ENCODE data around the gene HAPSTR1. TPM values are rescaled to one million over a fixed set of nuclear protein-coding genes. Genes with fewer than 3 reads are reported as not detected.

Gene HAPSTR1, protein sequence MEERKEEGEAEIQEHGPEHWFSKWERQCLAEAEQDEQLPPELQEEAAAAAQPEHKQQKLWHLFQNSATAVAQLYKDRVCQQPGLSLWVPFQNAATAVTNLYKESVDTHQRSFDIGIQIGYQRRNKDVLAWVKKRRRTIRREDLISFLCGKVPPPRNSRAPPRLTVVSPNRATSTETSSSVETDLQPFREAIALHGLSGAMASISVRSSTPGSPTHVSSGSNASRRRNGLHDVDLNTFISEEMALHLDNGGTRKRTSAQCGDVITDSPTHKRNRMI
- total RNA-seq (2022; extraction: Qiagen RNA extraction), result 22.2 to 27.6 TPM (median 24.6 TPM) in 5 replicates

DNA sequence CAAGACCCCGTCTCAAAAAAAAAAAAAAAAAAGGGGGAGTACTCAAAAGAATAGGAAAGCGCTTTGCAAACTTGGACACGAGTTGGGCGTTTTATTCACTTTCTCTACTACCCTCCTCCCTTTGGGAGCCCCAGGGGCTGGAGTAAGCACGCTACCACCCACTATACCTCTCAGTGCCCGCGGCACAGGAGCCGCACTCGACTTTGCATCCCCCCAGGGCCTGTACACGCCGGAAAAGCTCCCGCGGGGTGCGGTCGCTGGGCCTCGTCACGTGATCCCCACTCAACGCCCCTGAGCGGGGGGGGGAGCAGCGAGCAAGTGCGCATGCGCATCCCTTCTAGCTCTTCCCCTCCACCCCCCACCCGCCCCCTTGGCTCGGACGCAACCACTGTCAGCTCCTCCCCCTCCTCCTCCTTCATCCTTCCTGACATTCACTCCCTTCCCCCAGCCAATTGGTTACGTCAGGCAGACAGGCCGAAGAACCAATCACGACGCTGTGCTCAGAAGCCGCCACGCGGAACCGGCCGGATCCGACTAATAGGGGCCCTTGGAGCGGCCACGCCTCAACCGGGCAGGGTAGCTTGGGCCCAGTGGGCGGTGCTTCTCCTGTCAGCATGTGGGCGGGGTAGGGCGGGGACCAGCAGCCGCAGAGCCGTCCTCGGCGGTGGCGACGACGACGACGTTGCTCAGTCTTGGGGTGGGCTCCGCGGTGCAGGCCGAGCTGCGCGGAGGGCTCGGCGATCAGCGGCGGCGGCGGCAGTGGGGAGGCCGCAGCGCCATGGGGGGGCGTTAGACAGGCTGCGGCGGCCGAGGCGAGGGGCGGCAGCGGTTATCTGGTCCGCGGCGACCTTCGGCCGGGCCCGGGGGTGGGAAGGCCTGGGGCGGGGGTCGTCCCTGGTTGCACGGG lies at the start of gene HAPSTR1:
TSS of gene HAPSTR1 (plus strand) at position 685 of the 907 bp plus-strand sequence. CDS start 401 bp downstream, outside the sequence.

Other genes starting within 250 kb of the HAPSTR1 start
- gene CARHSP1, start 222.6 kb upstream of the HAPSTR1 start, total RNA-seq (2022; extraction: Qiagen RNA extraction), result 137 to 155 TPM (median 149 TPM) in 5 replicates
- not detected in 5 replicates for gene LITAFD, start 209.3 kb upstream of the HAPSTR1 start, total RNA-seq (2022; extraction: Qiagen RNA extraction)
- gene USP7, start 127.7 kb upstream of the HAPSTR1 start, total RNA-seq (2022; extraction: Qiagen RNA extraction), result 66.8 to 87.8 TPM (median 81.8 TPM) in 5 replicates